SK-N-SH (cell line): Measurements from ENCODE around the gene PVRIG.
"Not testable (repeated sequence)": the region's sequence is repeated elsewhere in the genome, so short reads cannot be mapped to it uniquely, and the experiment has no call there.

Source experiments
- CHD2 ChIP-seq: fragments of 150-350 bp; IDR thresholded peaks from 2 replicates; pipeline ENCODE4 v1.6.1; 2018; ENCODE audit warnings: low read length; ENCODE audit not compliant: partially characterized antibody
- EP300 ChIP-seq, 2 experiments: IDR thresholded peaks; 2 replicates each; pipeline versions ENCODE4 v1.4.0 to v1.6.1; 2012; ENCODE audit warnings: borderline replicate concordance in 1 of 2, low read depth in 1 of 2, low read length in 1 of 2
- EZH2phosphoT487 ChIP-seq: fragments of 200-600 bp; sonication (generic); IDR thresholded peaks from 2 replicates; pipeline ENCODE4 v1.6.1; 2017; ENCODE audit warnings: low read depth, mixed run types, mild to moderate bottlenecking, antibody characterized with exemption, moderate library complexity, borderline replicate concordance
- FOXJ3 ChIP-seq: sonication (generic); formaldehyde crosslinking; IDR thresholded peaks from 2 replicates; pipeline ENCODE4 v1.5.1; 2020; ENCODE audit warnings: mild to moderate bottlenecking, missing genetic modification reagents
- FOXM1 ChIP-seq: IDR thresholded peaks from 2 replicates; pipeline ENCODE4 v1.4.0; 2012; ENCODE audit warnings: low read depth, mild to moderate bottlenecking
- IRF3 ChIP-seq: fragments of 150-350 bp; IDR thresholded peaks from 2 replicates; pipeline ENCODE4 v1.6.1; 2016; ENCODE audit warnings: mild to moderate bottlenecking, low read depth, low read length
- JUND ChIP-seq: IDR thresholded peaks from 2 replicates; pipeline ENCODE4 v1.4.0; 2012
- MXI1 ChIP-seq: IDR thresholded peaks from 2 replicates; pipeline ENCODE4 v1.6.1; 2012; ENCODE audit warnings: mild to moderate bottlenecking, low read depth, low read length, improper control_type of control experiment
- PBX3 ChIP-seq: IDR thresholded peaks from 2 replicates; pipeline ENCODE4; 2012
- SMC3 ChIP-seq: IDR thresholded peaks from 2 replicates; pipeline ENCODE4 v1.6.1; 2012; ENCODE audit warnings: low read depth, low read length, improper control_type of control experiment
- TCF12 ChIP-seq: IDR thresholded peaks from 2 replicates; pipeline ENCODE4 v1.4.0; 2012
- TF ChIP-seq, protein P1 (sequence below): fragments of 200-600 bp; sonication (generic); IDR thresholded peaks from 2 replicates; pipeline ENCODE4 v1.6.1; 2017; ENCODE audit warnings: antibody characterized with exemption, mild to moderate bottlenecking, moderate library complexity

GRCh38 chr7:100224891-100225290 lies 5.1 kb downstream of the PVRIG start:
- TF ChIP-seq CHD2; IRF3; TCF12; EP300 (IDR thresholded peaks at IDR 0.05; ENCODE audit: borderline replicate concordance in 1 of 2, low read depth in 1 of 2, low read length in 1 of 2); MXI1; JUND; EZH2phosphoT487; PBX3; FOXJ3 (CRISPR knock-in tag); SMC3; FOXM1: not testable (repeated sequence)
- TF ChIP-seq, protein P1, sequence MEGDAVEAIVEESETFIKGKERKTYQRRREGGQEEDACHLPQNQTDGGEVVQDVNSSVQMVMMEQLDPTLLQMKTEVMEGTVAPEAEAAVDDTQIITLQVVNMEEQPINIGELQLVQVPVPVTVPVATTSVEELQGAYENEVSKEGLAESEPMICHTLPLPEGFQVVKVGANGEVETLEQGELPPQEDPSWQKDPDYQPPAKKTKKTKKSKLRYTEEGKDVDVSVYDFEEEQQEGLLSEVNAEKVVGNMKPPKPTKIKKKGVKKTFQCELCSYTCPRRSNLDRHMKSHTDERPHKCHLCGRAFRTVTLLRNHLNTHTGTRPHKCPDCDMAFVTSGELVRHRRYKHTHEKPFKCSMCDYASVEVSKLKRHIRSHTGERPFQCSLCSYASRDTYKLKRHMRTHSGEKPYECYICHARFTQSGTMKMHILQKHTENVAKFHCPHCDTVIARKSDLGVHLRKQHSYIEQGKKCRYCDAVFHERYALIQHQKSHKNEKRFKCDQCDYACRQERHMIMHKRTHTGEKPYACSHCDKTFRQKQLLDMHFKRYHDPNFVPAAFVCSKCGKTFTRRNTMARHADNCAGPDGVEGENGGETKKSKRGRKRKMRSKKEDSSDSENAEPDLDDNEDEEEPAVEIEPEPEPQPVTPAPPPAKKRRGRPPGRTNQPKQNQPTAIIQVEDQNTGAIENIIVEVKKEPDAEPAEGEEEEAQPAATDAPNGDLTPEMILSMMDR: not testable (repeated sequence)
